Measurements from ENCODE around the gene TEKT5. TPM values are rescaled to one million over a fixed set of nuclear protein-coding genes. Genes with fewer than 3 reads are reported as not detected.
"Not testable (repeated sequence)": the region's sequence is repeated elsewhere in the genome, so short reads cannot be mapped to it uniquely, and the experiment has no call there.

The TEKT5 gene
- polyA plus RNA-seq, 6 donors from 2014 or later: 0.32 to 0.35 TPM; not detected in 4

DNA sequence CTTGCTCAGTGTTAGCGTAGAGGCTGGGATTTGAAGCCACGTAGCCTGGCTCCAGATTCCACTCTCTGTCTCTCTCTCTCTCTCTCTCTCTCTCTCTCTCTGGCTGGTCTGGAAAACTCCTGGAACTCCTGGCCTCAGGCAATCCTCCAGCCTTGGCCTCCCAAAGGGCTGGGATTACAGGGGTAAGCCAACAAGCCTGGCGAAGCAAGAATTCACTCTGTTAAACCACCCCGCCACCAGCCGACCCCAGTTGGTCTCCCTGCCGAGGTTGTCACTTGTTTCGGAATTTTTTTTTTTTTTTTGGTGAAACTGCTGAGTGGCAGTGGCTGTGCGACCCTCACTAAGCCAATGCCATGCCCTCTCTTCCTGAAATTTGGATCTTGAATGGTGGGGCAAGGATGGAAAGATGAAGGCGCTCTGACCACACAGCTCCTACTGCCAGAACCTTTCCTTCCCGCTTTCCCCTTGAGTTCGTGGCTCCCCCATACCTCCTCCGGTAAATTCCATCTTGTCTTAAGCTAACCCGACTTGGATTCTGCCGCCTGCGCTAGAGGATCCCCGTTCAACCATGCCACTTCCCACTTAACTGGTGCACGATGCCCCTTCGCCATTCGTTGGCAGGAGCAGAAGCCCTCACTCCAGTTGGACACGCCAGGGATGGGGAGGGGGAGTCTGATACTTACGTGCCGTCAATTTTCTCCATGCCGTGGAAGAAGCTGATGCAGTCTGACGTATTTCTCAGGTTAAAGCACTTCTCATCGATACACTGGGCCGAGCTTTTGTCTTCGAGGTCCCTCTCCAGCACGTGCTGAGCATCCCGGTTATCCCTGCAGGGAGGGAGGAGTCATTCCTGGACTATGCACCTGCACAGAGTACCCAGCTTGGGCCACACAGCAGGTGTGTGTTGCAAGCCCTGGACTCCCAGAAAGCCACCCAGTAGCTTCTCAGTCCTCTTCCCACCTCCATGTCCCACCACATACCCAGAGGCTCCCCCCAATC lies 13.1 kb downstream of the TEKT5 start:
- no peak overlapping the region for H3K27ac Mint-ChIP-seq
- DNase-seq (no peak), ATAC-seq (ENCODE audit: low read depth in 2 of 2) (no peak)
- peaks cover 10 to 30% (median 29%) of the 10 kb centered on the region in 3 donors for H3K27me3 Mint-ChIP-seq
- H3K36me3 Mint-ChIP-seq: no peaks in the 10 kb centered on the region
- H3K4me1 Mint-ChIP-seq: peaks cover 0 to 5% (median 0%) of the 10 kb centered on the region in 3 donors
- H3K4me3 Mint-ChIP-seq: no peak overlapping the region
- H3K9me3 Mint-ChIP-seq: peaks cover 0 to 1% (median 0%) of the 10 kb centered on the region in 7 donors

DNA sequence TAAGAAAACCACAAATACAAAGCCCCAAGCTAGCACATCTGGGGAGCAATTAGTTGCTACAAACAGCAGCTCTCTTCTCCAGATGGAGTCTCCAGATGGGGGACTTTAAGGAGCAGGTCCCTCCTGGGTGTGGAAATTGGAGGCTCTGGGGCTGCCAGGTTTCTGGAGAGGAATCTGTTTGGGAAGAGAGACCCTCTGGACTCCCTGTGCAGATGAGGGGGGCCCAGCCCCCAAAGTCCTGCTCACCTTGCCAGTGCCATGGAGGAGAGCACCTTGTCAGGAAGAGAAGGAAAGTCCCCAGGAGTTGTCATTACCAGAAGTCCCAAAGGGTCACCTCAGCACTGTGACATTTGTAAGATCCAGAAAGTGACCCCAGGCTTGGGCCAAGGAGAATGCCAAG lies 14.8 kb downstream of the TEKT5 start:
- Mint-ChIP-seq H3K9me3 (peaks cover 0 to 1% (median 0%) of the 10 kb centered on the region in 7 donors), H3K36me3 (no peaks in the 10 kb centered on the region), H3K4me1 (peaks cover 0 to 5% (median 0%) of the 10 kb centered on the region in 3 donors), H3K27ac (no peak overlapping the region), H3K27me3 (peaks cover 3 to 20% (median 19%) of the 10 kb centered on the region in 3 donors), H3K4me3 (peak overlapping the region in 1 of 8 donors; percentile 29)
- DNase-seq: no peak
- ATAC-seq (ENCODE audit: low read depth in 2 of 2): no peak

DNA sequence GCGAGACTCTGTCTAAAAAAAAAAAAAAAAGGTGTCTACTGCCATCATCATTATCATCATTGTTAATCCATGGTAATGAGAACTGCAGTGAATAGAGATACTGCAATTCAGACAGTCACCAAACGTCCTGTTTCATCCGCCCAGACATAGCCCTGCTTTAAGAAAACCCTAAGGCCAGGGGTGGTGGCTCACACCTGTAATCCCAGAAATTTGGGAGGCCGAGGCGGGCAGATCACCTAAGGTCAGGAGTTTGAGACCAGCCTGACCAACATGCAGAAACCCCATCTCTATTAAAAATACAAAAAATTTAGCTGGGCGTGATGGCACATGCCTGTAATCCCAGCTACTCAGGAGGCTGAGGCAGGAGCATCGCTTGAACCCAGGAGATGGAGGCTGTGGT lies 15.3 kb downstream of the TEKT5 start:
- not testable (repeated sequence) for H3K4me3 Mint-ChIP-seq; H3K4me1 Mint-ChIP-seq; H3K36me3 Mint-ChIP-seq; DNase-seq; ATAC-seq (ENCODE audit: low read depth in 2 of 2); H3K9me3 Mint-ChIP-seq; H3K27ac Mint-ChIP-seq
- peaks cover 3 to 18% (median 18%) of the 10 kb centered on the region in 3 donors for H3K27me3 Mint-ChIP-seq

DNA sequence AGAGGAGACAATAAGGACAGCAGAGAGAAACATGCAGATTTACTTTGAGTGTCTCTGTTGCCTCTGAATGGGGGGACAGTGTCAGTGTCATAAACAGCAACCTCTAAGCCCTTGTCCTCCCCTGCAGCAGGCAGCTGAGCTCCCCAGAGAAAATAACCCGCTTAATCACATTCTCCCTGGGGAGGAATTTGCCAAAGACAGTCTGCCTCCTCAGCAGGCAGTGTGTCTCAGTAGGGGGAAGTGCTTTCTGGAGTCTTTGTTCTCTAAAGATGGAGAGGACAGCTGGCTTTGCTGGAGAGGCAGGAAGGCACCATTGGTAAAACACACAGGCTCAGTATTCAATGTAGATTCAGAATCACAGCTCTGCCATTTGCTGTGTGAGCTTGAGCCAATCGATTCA lies 16.1 kb downstream of the TEKT5 start:
- H3K9me3 Mint-ChIP-seq: peaks cover 0 to 1% (median 0%) of the 10 kb centered on the region in 7 donors
- no peak overlapping the region for H3K27ac Mint-ChIP-seq
- ATAC-seq (ENCODE audit: low read depth in 2 of 2) (no peak), DNase-seq (no peak)
- no peaks in the 10 kb centered on the region for H3K36me3 Mint-ChIP-seq
- no peak overlapping the region for H3K4me3 Mint-ChIP-seq
- H3K27me3 Mint-ChIP-seq: peaks cover 3 to 18% (median 18%) of the 10 kb centered on the region in 3 donors
- peaks cover 0 to 5% (median 0%) of the 10 kb centered on the region in 3 donors for H3K4me1 Mint-ChIP-seq

DNA sequence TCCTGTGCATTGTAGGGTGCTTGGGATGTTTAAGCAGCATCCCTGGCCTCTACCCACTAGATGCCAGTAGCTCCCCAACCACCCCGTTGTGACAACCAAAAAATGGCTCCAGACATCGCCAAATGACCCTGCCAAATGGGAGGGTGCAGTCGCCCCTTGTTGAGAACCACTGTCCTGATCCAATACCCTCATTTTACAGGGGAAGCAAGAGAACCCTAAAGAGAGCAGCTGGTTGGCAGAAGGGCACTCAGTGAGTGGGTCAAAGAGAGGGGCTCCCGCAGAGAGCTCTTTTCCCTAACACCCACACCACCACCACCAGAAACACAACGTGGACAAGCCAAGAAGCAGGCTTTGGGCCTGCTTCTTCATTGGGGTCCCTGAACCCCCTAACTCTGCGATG lies 18.4 kb downstream of the TEKT5 start:
- Mint-ChIP-seq H3K4me1 (peaks cover 0 to 13% (median 6%) of the 10 kb centered on the region in 3 donors), H3K36me3 (peaks cover 1 to 8% of the 10 kb centered on the region in 2 donors), H3K4me3 (no peak overlapping the region), H3K9me3 (peaks cover 5 to 13% (median 6%) of the 10 kb centered on the region in 7 donors), H3K27ac (no peak overlapping the region), H3K27me3 (peaks cover 0 to 10% (median 6%) of the 10 kb centered on the region in 3 donors)
- DNase-seq (no peak), ATAC-seq (ENCODE audit: low read depth in 2 of 2) (no peak)

DNA sequence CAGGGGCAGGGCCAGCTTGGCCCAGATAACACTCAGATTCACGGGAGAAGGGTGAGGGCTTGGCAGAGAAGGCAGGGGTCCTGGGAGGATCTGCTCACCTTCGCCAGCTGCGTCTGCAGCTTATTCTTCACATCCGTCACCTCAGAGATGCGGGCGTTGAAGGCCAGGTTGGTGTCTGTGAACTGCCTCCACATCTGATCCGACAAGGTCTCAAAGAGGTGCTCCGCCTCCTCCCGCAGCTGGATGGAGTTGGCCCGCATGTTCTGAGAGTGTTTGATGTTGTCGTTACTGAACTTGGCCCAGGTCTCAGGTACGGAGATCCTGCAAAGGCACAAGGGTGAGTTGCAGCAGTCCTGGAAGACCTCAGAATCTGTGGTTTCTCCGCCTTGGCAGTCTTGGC lies 18.9 kb downstream of the TEKT5 start:
- Mint-ChIP-seq H3K4me3 (no peak overlapping the region), H3K27me3 (peaks cover 0 to 9% (median 5%) of the 10 kb centered on the region in 3 donors), H3K27ac (no peak overlapping the region), H3K9me3 (peaks cover 7 to 17% (median 10%) of the 10 kb centered on the region in 7 donors), H3K36me3 (peaks cover 5 to 12% of the 10 kb centered on the region in 2 donors), H3K4me1 (peaks cover 0 to 16% (median 6%) of the 10 kb centered on the region in 3 donors)
- no peak for DNase-seq
- ATAC-seq (ENCODE audit: low read depth in 2 of 2): no peak

DNA sequence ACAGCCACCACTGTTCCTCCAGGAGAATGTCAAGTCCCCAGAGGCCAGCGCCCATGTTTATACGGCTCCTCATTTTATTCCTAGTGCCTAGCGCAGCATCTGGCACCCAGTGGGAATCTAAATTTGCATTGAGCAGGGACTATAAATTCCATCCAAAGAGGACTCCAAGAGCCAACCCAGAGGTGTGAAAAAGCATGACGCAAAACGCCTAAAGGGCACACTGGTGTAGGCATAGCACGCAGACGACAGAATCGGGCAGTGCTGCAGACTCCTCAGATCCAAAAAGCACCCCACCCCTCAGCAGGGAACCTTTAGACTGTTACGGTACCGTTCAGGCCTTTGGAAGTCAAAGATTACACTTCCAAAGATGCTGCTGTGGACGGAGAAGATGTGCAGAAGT lies 19.5 kb downstream of the TEKT5 start:
- Mint-ChIP-seq H3K27me3 (peaks cover 0 to 9% (median 5%) of the 10 kb centered on the region in 3 donors), H3K4me3 (no peak overlapping the region), H3K9me3 (peaks cover 7 to 17% (median 10%) of the 10 kb centered on the region in 7 donors), H3K27ac (no peak overlapping the region), H3K4me1 (peaks cover 0 to 16% (median 6%) of the 10 kb centered on the region in 3 donors), H3K36me3 (peaks cover 5 to 12% of the 10 kb centered on the region in 2 donors)
- no peak for ATAC-seq (ENCODE audit: low read depth in 2 of 2)
- no peak for DNase-seq

DNA sequence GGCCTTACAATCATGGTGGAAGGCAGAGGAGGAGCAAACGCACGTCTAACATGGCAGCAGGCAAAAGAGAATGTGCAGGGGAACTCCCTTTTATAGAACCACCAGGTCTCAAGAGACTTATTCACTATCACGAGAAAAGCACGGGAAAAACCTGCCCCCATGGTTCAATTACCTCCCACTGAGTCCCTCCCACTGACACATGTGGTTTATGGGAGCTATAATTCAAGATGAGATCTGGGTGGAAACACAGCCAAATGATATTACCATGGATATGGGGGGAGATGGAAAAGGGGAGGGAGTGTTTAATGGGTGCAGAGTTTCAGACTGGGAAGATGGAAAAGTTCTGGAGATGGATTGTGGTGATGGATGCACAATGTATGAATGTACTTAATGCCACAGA lies 23.0 kb downstream of the TEKT5 start:
- no peak for ATAC-seq (ENCODE audit: low read depth in 2 of 2)
- Mint-ChIP-seq H3K9me3 (peaks cover 7 to 17% (median 10%) of the 10 kb centered on the region in 7 donors), H3K27me3 (peaks cover 0 to 2% (median under 1%) of the 10 kb centered on the region in 3 donors), H3K36me3 (peaks cover 5 to 12% of the 10 kb centered on the region in 2 donors), H3K4me3 (no peak overlapping the region), H3K4me1 (peaks cover 0 to 11% (median 6%) of the 10 kb centered on the region in 3 donors), H3K27ac (no peak overlapping the region)
- no peak for DNase-seq

DNA sequence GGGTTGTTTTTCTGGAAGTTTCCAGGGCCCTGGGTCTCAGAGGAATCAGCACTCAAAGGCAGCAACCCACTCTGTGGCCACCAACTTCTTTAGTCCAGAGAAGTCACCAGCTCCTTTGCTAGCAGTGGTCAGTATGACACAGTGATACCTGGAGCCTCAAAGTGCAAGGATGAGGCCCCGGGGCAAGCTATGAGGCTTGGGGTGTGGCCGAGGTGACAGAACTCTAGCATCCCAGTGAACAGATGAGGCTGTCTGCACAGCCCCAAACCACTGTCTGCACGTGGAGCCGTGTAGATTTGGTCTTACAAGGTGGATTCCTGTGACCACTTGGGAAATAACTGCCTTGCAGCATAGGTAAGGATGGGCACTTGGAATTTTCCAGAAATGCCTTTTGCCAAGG lies 24.9 kb downstream of the TEKT5 start:
- DNase-seq: no peak
- Mint-ChIP-seq H3K4me1 (peaks cover 0 to 11% (median 6%) of the 10 kb centered on the region in 3 donors), H3K27me3 (no peaks in the 10 kb centered on the region), H3K9me3 (peaks cover 7 to 17% (median 10%) of the 10 kb centered on the region in 7 donors), H3K4me3 (no peak overlapping the region), H3K27ac (no peak overlapping the region), H3K36me3 (peaks cover 5 to 12% of the 10 kb centered on the region in 2 donors)
- ATAC-seq (ENCODE audit: low read depth in 2 of 2): no peak

DNA sequence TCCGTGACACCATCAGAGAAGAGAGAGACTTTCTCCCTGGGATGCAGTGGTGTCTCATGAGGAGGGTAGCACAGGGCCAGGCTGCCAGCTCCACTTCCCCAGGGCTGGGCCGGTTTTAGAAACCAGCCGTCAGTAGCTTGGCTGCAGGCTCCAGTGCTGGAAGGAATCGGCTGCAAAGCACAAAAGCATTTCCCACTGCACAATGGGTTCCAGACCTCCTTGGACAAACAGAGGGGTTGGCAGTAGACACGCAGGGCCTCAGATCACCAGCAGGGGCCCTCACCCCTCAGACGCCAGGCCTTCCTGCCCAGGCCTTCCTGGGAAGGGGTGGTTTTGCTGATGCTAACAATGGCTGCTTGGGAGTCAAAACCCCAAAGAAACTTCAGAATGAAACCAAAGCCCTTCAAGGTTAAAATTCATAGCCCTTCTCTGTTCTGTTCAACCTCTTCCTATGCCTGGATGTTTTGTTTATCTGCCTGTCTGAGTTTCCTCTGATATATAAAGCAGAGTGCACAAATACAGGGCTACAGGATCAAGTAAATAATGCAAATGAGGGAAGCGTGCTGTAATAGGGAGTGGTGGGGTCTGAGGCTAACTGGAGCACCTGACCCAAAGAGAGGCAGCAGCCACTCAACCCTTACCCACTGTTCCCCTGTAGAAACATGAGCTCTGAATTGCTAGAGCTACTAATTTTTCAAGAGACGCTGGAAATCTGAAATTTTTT lies 26.2 kb downstream of the TEKT5 start:
- Mint-ChIP-seq H3K27ac (peak overlapping the region in 1 of 6 donors; percentile 12), H3K27me3 (peaks cover 0 to 5% (median 0%) of the 10 kb centered on the region in 3 donors), H3K4me1 (peaks cover 0 to 11% (median 6%) of the 10 kb centered on the region in 3 donors), H3K4me3 (no peak overlapping the region), H3K9me3 (peaks cover 7 to 17% (median 10%) of the 10 kb centered on the region in 7 donors), H3K36me3 (peaks cover 5 to 12% of the 10 kb centered on the region in 2 donors)
- DNase-seq (no peak), ATAC-seq (ENCODE audit: low read depth in 2 of 2) (peak in 1 of 2 donors; percentile 39)

DNA sequence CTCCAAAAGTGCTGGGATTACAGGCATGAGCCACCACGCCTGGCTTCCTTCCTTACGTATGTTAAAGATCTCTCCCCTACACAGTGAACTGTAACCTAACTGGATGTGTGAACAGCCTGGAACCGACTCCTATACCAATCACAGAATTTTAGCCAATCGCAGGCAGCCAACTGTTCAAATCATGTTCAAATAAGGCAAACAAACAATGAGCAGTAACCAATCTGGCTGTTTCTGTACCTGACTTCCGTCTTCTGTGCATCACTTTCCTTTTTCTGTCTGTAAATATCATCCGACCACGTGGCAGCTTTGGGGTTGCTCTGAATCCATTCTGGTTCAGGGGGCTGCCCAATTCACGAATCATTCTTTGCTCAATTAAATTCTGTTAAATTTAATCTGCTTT lies 27.5 kb downstream of the TEKT5 start:
- Mint-ChIP-seq H3K27ac (peak overlapping the region in 1 of 6 donors; percentile 48), H3K9me3 (peaks cover 7 to 14% (median 10%) of the 10 kb centered on the region in 7 donors), H3K4me3 (no peak overlapping the region), H3K27me3 (peaks cover 0 to 11% (median 8%) of the 10 kb centered on the region in 3 donors), H3K36me3 (peaks cover 5 to 12% of the 10 kb centered on the region in 2 donors), H3K4me1 (peaks cover 0 to 11% (median 6%) of the 10 kb centered on the region in 3 donors)
- no peak for ATAC-seq (ENCODE audit: low read depth in 2 of 2)
- no peak for DNase-seq

DNA sequence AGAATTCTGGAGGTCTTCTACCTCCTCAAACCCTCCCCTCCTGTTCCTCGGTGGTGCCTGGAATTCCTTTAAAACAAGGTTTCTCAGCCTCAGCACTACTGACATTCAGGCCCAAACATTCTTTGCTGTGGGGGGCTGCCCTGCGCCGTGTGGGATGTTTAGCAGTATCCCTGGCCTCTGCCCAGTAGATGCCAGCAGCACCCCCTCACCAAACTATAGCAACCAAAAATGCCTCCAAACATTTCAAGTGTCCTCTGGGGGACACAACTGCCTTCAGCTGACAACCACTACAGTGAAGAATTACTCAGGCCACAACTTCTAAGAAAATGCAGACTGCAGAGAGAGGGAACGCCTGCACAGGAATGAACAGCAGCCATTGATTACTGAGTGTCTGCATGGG lies 28.4 kb downstream of the TEKT5 start:
- DNase-seq (no peak), ATAC-seq (ENCODE audit: low read depth in 2 of 2) (no peak)
- H3K4me3 Mint-ChIP-seq: no peak overlapping the region
- H3K4me1 Mint-ChIP-seq: peaks cover 0 to 3% (median 0%) of the 10 kb centered on the region in 3 donors
- H3K27ac Mint-ChIP-seq: no peak overlapping the region
- peaks cover 2 to 5% (median 3%) of the 10 kb centered on the region in 7 donors for H3K9me3 Mint-ChIP-seq
- H3K27me3 Mint-ChIP-seq: peaks cover 0 to 15% (median 9%) of the 10 kb centered on the region in 3 donors
- peaks cover 4% of the 10 kb centered on the region in 2 donors for H3K36me3 Mint-ChIP-seq

DNA sequence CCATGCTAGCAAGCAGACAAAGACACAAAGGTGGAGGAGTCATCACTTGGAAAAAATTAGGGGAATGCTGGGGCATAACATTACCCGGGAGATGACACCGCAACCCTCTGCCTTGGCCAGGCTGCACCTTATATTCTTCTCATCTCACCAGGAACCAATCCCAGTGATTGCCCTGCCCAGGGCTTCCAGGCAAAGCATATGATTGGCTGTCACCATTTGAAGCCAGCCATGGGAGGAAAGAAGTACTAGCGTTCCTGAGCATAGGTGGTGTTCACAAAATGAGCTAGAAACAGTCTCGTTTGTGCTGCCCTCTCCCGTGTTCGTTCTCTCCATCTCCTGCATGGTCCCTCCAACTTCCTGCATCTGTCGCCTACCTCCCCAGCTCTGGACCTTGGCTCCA lies 29.6 kb downstream of the TEKT5 start:
- Mint-ChIP-seq H3K4me1 (no peaks in the 10 kb centered on the region), H3K36me3 (no peaks in the 10 kb centered on the region), H3K27me3 (peaks cover 0 to 15% (median 9%) of the 10 kb centered on the region in 3 donors), H3K9me3 (no peaks in the 10 kb centered on the region), H3K4me3 (no peak overlapping the region), H3K27ac (peak overlapping the region in 1 of 6 donors; percentile 60)
- DNase-seq (no peak), ATAC-seq (ENCODE audit: low read depth in 2 of 2) (no peak)
